ENCODE data around the gene FERMT3.

FERMT3 gene

GRCh38 chr11:64268025-64268892 is 61.7 kb downstream of the FERMT3 start:
- FAIRE-seq: no peak
- no peak for DNase-seq (ENCODE audit: insufficient read length, low spot score)
- TF ChIP-seq POLR2A (IDR thresholded peaks at IDR 0.05; ENCODE audit: low read depth, low read length): no peak

- TF ChIP-seq POLR2A (IDR thresholded peaks at IDR 0.05; ENCODE audit: low read depth, low read length): peak; percentile 30
- FAIRE-seq (no peak), DNase-seq (ENCODE audit: insufficient read length, low spot score) (no peak)
Measured at GRCh38 chr11:64268893-64269539, 62.5 kb downstream of the FERMT3 start.

DNA sequence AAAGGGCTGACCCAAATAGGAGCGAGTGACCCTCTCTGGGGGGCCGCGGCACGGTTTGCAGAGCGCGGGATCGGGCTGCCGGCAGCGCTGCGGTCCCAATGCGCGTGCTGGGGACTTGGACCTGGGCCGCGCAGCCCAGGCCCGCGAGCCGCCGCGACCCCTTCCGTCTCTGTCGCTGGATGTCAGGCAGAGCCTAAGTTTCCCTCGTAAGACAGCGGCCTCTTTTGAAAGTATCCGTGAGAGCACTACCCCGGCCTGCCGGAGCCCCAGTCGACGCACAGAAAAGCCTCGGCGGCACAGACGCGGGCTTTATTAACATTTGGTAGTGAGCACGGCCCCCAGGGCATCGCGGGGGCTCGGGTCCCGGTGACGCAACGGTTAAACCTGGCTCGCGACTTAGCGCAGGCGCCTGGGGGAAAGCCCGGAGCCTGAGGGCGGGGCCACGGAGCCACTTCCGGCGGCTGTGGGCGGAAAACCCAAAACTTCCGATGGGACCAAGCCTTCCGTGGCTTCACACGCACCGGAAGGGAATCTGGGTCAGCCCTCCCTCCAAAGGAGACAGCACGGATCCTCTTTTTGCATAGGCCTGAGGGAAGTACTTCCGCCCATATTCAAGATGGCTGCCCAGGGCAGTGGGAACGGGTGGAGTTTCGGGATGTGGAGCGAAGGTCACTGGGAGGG is 63.2 kb downstream of the FERMT3 start:
- DNase-seq (ENCODE audit: insufficient read length, low spot score): peak; percentile 84
- 0 out of 2 replicates have a peak, but pooled peaks have one; percentile 27 for TF ChIP-seq POLR2A (IDR thresholded peaks at IDR 0.05; ENCODE audit: low read depth, low read length)
- FAIRE-seq: no peak
